ENCODE results near the gene RPL13A. TPM values are rescaled to one million over a fixed set of nuclear protein-coding genes. Genes with fewer than 3 reads are reported as not detected.

The RPL13A gene
- total and polyA plus RNA-seq, 2 of the 13 experiments (the other 11 are each of a cell fraction or from before 2014, with no cell fraction given), result 2,601 to 3,407 TPM

DNA sequence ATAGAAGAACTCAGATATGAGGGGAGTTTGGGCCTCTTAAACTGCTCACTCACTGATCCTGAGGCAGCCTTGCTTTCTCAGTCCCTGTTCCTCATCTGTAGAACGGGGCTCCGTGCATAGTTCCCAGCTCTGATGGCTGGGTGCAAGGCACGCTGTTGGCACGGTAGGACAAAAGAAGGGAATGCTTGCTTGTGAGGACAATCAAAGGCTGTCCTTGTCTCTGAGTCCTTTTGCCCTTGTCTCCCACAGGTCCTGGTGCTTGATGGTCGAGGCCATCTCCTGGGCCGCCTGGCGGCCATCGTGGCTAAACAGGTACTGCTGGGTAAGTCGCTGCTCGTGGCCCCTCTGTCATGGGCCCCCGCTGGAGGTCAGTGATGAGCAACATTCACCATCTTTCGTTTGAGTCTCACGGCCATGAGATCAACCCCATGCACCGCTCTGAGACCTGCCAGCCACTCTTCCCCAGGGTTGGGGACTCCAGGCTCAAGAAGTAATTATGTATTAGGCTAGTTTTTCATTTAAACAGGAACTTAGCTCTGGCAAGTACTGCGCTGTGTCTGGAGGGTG, 2.3 kb downstream of the RPL13A start (continued):
- TF ChIP-seq, protein P1, sequence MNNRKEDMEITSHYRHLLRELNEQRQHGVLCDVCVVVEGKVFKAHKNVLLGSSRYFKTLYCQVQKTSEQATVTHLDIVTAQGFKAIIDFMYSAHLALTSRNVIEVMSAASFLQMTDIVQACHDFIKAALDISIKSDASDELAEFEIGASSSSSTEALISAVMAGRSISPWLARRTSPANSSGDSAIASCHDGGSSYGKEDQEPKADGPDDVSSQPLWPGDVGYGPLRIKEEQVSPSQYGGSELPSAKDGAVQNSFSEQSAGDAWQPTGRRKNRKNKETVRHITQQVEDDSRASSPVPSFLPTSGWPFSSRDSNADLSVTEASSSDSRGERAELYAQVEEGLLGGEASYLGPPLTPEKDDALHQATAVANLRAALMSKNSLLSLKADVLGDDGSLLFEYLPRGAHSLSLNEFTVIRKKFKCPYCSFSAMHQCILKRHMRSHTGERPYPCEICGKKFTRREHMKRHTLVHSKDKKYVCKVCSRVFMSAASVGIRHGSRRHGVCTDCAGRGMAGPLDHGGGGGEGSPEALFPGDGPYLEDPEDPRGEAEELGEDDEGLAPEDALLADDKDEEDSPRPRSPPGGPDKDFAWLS (CRISPR knock-in tag; IDR thresholded peaks at IDR 0.05; ENCODE audit: borderline replicate concordance), result no peak
- TF ChIP-seq PHB2 (IDR thresholded peaks at IDR 0.05; ENCODE audit: partially characterized antibody), result no peak
- TF ChIP-seq HDAC6 (IDR thresholded peaks at IDR 0.05; ENCODE audit: low read depth, low read length), result no peak
- peak in 1 of 2 experiments; percentile 77; a peak in 2 of 4 replicates for TF ChIP-seq KLF16 (CRISPR knock-in tag; IDR thresholded peaks at IDR 0.05)
- TF ChIP-seq ZNF224 (CRISPR knock-in tag; IDR thresholded peaks at IDR 0.05), result 0 out of 2 replicates have a peak, but pooled peaks have one; percentile 14
- no peak for TF ChIP-seq CCAR2 (optimal IDR thresholded peaks at IDR 0.05; ENCODE audit: low read depth, low read length)
- TF ChIP-seq POLR2AphosphoS5 (IDR thresholded peaks at IDR 0.05; ENCODE audit: low read depth, low read length), result peak; percentile 29; the same call in 1 of the 2 replicates
- TF ChIP-seq ZNF33B (CRISPR knock-in tag; IDR thresholded peaks at IDR 0.05), result no peak
- TF ChIP-seq SSRP1 (CRISPR knock-in tag; IDR thresholded peaks at IDR 0.05), result peak; percentile 85
- TF ChIP-seq, protein P2, sequence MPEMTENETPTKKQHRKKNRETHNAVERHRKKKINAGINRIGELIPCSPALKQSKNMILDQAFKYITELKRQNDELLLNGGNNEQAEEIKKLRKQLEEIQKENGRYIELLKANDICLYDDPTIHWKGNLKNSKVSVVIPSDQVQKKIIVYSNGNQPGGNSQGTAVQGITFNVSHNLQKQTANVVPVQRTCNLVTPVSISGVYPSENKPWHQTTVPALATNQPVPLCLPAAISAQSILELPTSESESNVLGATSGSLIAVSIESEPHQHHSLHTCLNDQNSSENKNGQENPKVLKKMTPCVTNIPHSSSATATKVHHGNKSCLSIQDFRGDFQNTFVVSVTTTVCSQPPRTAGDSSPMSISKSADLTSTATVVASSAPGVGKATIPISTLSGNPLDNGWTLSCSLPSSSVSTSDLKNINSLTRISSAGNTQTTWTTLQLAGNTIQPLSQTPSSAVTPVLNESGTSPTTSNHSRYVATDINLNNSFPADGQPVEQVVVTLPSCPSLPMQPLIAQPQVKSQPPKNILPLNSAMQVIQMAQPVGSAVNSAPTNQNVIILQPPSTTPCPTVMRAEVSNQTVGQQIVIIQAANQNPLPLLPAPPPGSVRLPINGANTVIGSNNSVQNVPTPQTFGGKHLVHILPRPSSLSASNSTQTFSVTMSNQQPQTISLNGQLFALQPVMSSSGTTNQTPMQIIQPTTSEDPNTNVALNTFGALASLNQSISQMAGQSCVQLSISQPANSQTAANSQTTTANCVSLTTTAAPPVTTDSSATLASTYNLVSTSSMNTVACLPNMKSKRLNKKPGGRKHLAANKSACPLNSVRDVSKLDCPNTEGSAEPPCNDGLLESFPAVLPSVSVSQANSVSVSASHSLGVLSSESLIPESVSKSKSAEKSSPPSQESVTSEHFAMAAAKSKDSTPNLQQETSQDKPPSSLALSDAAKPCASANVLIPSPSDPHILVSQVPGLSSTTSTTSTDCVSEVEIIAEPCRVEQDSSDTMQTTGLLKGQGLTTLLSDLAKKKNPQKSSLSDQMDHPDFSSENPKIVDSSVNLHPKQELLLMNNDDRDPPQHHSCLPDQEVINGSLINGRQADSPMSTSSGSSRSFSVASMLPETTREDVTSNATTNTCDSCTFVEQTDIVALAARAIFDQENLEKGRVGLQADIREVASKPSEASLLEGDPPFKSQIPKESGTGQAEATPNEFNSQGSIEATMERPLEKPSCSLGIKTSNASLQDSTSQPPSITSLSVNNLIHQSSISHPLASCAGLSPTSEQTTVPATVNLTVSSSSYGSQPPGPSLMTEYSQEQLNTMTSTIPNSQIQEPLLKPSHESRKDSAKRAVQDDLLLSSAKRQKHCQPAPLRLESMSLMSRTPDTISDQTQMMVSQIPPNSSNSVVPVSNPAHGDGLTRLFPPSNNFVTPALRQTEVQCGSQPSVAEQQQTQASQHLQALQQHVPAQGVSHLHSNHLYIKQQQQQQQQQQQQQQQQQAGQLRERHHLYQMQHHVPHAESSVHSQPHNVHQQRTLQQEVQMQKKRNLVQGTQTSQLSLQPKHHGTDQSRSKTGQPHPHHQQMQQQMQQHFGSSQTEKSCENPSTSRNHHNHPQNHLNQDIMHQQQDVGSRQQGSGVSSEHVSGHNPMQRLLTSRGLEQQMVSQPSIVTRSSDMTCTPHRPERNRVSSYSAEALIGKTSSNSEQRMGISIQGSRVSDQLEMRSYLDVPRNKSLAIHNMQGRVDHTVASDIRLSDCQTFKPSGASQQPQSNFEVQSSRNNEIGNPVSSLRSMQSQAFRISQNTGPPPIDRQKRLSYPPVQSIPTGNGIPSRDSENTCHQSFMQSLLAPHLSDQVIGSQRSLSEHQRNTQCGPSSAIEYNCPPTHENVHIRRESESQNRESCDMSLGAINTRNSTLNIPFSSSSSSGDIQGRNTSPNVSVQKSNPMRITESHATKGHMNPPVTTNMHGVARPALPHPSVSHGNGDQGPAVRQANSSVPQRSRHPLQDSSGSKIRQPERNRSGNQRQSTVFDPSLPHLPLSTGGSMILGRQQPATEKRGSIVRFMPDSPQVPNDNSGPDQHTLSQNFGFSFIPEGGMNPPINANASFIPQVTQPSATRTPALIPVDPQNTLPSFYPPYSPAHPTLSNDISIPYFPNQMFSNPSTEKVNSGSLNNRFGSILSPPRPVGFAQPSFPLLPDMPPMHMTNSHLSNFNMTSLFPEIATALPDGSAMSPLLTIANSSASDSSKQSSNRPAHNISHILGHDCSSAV (CRISPR knock-in tag; IDR thresholded peaks at IDR 0.05; ENCODE audit: borderline replicate concordance), result no peak
- peak; percentile 42 for TF ChIP-seq SALL1 (CRISPR knock-in tag; IDR thresholded peaks at IDR 0.05)
- no peak for TF ChIP-seq ATF1 (CRISPR knock-in tag; IDR thresholded peaks at IDR 0.05)
- TF ChIP-seq HDAC2 (CRISPR knock-in tag; IDR thresholded peaks at IDR 0.05), result no peak
- TF ChIP-seq ZNF556 (CRISPR knock-in tag; IDR thresholded peaks at IDR 0.05; ENCODE audit: borderline replicate concordance), result peak; percentile 48; the same call in 1 of the 2 replicates
- TF ChIP-seq, protein P3, sequence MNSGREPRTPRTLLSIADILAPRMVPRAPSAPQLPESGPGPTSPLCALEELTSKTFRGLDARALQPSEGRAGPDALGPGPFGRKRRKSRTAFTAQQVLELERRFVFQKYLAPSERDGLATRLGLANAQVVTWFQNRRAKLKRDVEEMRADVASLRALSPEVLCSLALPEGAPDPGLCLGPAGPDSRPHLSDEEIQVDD (CRISPR knock-in tag; IDR thresholded peaks at IDR 0.05; ENCODE audit: borderline replicate concordance), result no peak
- no peak for TF ChIP-seq ZNF263 (CRISPR knock-in tag; IDR thresholded peaks at IDR 0.05)
- TF ChIP-seq, protein P4, sequence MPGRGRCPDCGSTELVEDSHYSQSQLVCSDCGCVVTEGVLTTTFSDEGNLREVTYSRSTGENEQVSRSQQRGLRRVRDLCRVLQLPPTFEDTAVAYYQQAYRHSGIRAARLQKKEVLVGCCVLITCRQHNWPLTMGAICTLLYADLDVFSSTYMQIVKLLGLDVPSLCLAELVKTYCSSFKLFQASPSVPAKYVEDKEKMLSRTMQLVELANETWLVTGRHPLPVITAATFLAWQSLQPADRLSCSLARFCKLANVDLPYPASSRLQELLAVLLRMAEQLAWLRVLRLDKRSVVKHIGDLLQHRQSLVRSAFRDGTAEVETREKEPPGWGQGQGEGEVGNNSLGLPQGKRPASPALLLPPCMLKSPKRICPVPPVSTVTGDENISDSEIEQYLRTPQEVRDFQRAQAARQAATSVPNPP (CRISPR knock-in tag; IDR thresholded peaks at IDR 0.05), result no peak
- TF ChIP-seq MYC (CRISPR knock-in tag; IDR thresholded peaks at IDR 0.05; ENCODE audit: borderline replicate concordance), result peak; percentile 71; the same call in 1 of the 2 replicates
- no peak for TF ChIP-seq KAT8 (CRISPR knock-in tag; IDR thresholded peaks at IDR 0.05)
- TF ChIP-seq SATB2 (CRISPR knock-in tag; IDR thresholded peaks at IDR 0.05), result no peak

Measured in HepG2 (cell line).